H7 (cell line): ENCODE measurements around the gene R3HCC1L. TPM values are rescaled to one million over a fixed set of nuclear protein-coding genes. Genes with fewer than 3 reads are reported as not detected.
"Not testable (repeated sequence)": the region's sequence is repeated elsewhere in the genome, so short reads cannot be mapped to it uniquely, and the experiment has no call there.

Experiments used
- DNase-seq: peaks from one replicate; pipeline ENCODE4 v3.0.0; 2012
- H3K27me3 ChIP-seq: 2 replicates; pipeline ENCODE4 v1.6.0; 2011; ENCODE audit warnings: mild to moderate bottlenecking, low read length; ENCODE audit not compliant: control insufficient read depth, insufficient read depth
- H3K36me3 ChIP-seq: replicated peaks from 2 replicates; pipeline ENCODE4 v1.5.1; 2011; ENCODE audit warnings: low read length; ENCODE audit not compliant: control insufficient read depth, insufficient read depth
- H3K4me3 ChIP-seq: 2 replicates; pipeline ENCODE4 v1.5.1; 2011; ENCODE audit warnings: low read depth, mild to moderate bottlenecking, control low read depth, low read length, moderate library complexity; ENCODE audit not compliant: insufficient read depth
- total RNA-seq: library from RNA; depleted of rRNA; stranded (reverse); fragments of >200 nt; shearing (Covaris generic); gene quantifications from 2 replicates; pipeline ENCODE4 v1.2.3, GENCODE V29; 2014

R3HCC1L gene
- total RNA-seq, 1 experiment from 2014 or later: 11.8 TPM

DNA sequence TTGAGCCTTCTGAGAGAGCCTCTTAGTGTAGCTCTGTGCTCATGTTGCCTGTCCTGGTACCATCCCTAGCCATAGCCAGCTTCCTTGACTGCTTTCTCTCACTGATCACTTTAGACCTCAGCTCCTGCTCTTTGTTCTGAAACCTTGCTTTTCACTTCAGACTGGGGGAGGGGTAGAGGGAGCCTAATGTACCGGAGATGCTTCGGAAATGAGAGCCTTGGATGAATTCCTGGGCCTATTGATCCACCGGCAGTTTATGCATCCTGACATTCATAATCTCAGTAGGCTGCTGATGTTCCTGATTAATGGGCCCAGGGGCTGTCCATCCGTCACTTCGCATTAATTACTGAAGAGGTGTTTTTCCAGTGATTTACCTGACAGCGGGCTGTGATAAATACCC, 38.8 kb downstream of the R3HCC1L start:
- Histone ChIP-seq H3K27me3 (no peaks in the 10 kb centered on the region), H3K4me3 (no peak overlapping the region), H3K36me3 (no peaks in the 10 kb centered on the region)
- DNase-seq: peak; percentile 19

DNA sequence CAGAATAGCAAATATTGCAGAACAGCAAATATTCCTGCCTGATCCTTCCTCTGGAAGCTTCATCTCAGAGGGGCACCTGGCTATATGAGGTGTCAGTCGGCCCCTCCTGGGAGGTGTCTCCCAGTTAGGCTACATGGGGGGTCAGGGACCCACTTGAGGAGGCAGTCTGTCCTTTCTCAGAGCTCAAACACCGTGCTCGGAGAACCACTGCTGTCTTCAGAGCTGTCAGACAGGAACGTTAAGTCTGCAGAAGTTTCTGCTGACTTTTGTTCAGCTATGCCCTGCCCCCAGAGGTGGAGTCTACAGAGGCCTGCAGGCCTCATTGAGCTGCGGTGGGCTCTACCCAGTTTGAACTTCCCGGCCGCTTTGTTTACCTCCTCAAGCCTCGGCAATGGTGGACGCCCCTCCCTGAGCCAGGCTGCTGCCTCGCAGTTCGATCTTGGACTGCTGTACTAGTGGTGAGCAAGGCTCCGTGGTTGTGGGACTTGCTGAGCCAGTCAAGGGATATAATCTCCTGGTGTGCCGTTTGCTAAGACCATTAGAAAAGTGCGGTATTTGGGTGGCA, 48.0 kb downstream of the R3HCC1L start:
- H3K27me3 ChIP-seq, DNase-seq, H3K4me3 ChIP-seq, H3K36me3 ChIP-seq: not testable (repeated sequence)

- no peak for DNase-seq
- H3K36me3 ChIP-seq: peaks cover 5% of the 10 kb centered on the region
- H3K27me3 ChIP-seq: no peaks in the 10 kb centered on the region
- no peak overlapping the region for H3K4me3 ChIP-seq
These were observed 52.2 kb downstream of the R3HCC1L start for GRCh38 chr10:98186681-98187080.

- not testable (repeated sequence) for DNase-seq, H3K4me3 ChIP-seq, H3K36me3 ChIP-seq, H3K27me3 ChIP-seq
These were observed 56.3 kb downstream of the R3HCC1L start for GRCh38 chr10:98190773-98191172.

DNA sequence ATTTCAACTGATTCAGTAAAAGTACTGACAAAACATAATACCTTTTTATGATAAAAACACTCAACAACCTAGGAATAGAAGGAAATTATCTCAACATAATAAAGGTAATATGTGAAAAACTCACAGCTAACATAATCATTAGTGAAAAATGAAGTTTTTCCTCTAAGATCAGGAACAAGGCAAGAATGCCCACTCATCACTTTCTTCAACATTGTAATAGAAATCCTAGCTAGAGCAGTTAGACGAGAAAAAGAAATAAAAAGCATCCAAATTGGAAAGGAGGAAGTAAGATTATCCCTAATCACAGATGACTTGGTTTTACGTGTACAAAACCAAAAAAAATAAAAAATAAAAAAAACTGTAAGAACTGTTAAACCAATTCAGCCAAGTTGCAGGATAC, 58.6 kb downstream of the R3HCC1L start:
- Histone ChIP-seq H3K4me3 (no peak overlapping the region), H3K36me3 (no peaks in the 10 kb centered on the region), H3K27me3 (no peaks in the 10 kb centered on the region)
- no peak for DNase-seq

GRCh38 chr10:98194633-98195032, 60.2 kb downstream of the R3HCC1L start:
- H3K27me3 ChIP-seq: no peaks in the 10 kb centered on the region
- no peaks in the 10 kb centered on the region for H3K36me3 ChIP-seq
- no peak for DNase-seq
- H3K4me3 ChIP-seq: no peak overlapping the region

- Histone ChIP-seq H3K36me3 (no peaks in the 10 kb centered on the region), H3K27me3 (no peaks in the 10 kb centered on the region), H3K4me3 (no peak overlapping the region)
- no peak for DNase-seq
These were observed 60.7 kb downstream of the R3HCC1L start for GRCh38 chr10:98195120-98195519.

DNA sequence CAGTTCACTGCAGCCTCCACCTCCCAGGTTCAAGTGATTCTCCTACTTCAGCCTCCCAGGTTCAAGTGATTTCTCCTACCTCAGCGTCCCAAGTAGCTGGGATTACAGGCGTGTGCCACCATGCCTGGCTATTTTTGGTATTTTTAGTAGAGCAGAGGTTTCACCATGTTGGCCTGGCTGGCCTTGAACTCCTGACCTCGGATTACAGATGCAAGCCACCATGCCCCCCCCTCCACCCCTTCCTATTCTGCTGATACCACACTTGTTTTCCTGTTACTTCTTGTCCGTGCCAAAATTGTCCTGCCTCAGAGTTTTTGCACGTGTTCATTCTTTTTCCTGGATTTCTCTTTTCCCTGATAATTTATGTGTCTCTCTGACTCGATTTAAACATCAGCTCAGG, 62.5 kb downstream of the R3HCC1L start:
- H3K36me3 ChIP-seq: no peaks in the 10 kb centered on the region
- H3K27me3 ChIP-seq: no peaks in the 10 kb centered on the region
- no peak for DNase-seq
- no peak overlapping the region for H3K4me3 ChIP-seq

- no peak for DNase-seq
- Histone ChIP-seq H3K36me3 (no peaks in the 10 kb centered on the region), H3K27me3 (no peaks in the 10 kb centered on the region), H3K4me3 (no peak overlapping the region)
These were observed 67.3 kb downstream of the R3HCC1L start for GRCh38 chr10:98201760-98202159.

DNA sequence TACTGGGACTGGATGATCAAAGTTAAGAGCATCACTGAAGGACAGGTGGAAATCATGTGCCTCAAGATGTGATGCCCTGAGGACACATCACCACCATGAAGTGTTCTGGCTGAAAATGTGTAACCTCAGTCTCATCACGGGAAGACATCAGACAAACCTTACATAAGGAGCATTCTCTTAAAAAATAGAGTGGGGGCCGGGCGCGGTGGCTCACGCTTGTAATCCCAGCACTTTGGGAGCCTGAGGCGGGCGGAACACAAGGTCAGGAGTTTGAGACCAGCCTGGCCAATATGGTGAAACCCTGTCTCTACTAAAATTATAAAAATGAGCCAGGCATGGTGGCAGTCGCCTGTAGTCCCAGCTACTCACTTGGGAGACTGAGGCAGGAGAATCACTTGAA, 67.9 kb downstream of the R3HCC1L start:
- no peak for DNase-seq
- H3K27me3 ChIP-seq: no peaks in the 10 kb centered on the region
- H3K36me3 ChIP-seq: no peaks in the 10 kb centered on the region
- H3K4me3 ChIP-seq: no peak overlapping the region

DNA sequence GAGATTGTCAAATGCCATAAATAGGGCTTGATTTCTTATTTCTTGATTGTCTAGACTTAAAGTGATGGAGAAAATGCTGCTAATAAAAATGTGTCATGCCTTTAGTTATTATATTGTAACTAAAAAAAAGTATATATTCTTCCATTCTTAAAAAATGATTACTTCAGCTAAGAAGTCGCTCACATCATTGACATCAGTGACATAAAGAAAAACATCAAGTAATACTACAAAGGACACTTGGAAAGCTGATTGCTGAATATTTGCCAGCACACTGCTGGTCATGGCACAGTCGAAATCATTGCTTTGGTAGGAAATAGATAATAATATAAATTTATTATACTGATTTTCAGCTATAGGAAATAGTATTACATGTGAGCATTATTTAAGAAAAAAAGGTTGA, 70.9 kb downstream of the R3HCC1L start:
- Histone ChIP-seq H3K4me3 (no peak overlapping the region), H3K27me3 (no peaks in the 10 kb centered on the region), H3K36me3 (peaks cover 3% of the 10 kb centered on the region)
- no peak for DNase-seq

- Histone ChIP-seq H3K27me3 (no peaks in the 10 kb centered on the region), H3K36me3 (peaks cover 3% of the 10 kb centered on the region), H3K4me3 (no peak overlapping the region)
- no peak for DNase-seq
These were observed 74.5 kb downstream of the R3HCC1L start for GRCh38 chr10:98208925-98209324.

- Histone ChIP-seq H3K36me3 (peaks cover 3% of the 10 kb centered on the region), H3K27me3 (no peaks in the 10 kb centered on the region), H3K4me3 (no peak overlapping the region)
- no peak for DNase-seq
These were observed 75.0 kb downstream of the R3HCC1L start for GRCh38 chr10:98209441-98209840.

- Histone ChIP-seq H3K36me3 (peaks cover 3% of the 10 kb centered on the region), H3K27me3 (no peaks in the 10 kb centered on the region), H3K4me3 (no peak overlapping the region)
- no peak for DNase-seq
These were observed 77.7 kb downstream of the R3HCC1L start for GRCh38 chr10:98212196-98212595.

GRCh38 chr10:98213740-98214139, 79.3 kb downstream of the R3HCC1L start:
- no peak for DNase-seq
- H3K4me3 ChIP-seq: no peak overlapping the region

GRCh38 chr10:98215373-98215772, 80.9 kb downstream of the R3HCC1L start:
- Histone ChIP-seq H3K27me3 (no peaks in the 10 kb centered on the region), H3K4me3 (no peak overlapping the region), H3K36me3 (no peaks in the 10 kb centered on the region)
- DNase-seq: no peak

More at GRCh38 chr10:98213740-98214139, 79.3 kb downstream of the R3HCC1L start:
- peaks cover 3% of the 10 kb centered on the region for H3K36me3 ChIP-seq
- H3K27me3 ChIP-seq: no peaks in the 10 kb centered on the region
